Keratinocyte (primary cell): ENCODE data around the gene GPT2. TPM values are rescaled to one million over a fixed set of nuclear protein-coding genes. Genes with fewer than 3 reads are reported as not detected.

Experiments
- DNase-seq: peaks from one replicate; pipeline ENCODE4 v3.0.0-alpha.2; 2011; ENCODE audit warnings: low read depth, missing footprints, low spot score
- FAIRE-seq: peaks from 2 replicates; lab custom pipeline; 2011; peaks lifted over from hg19 to GRCh38; lab: Jason Lieb, UNC
- H2AFZ ChIP-seq: 2 replicates; pipeline ENCODE4 v1.6.0; 2012; ENCODE audit warnings: low read length, control low read depth, inconsistent platforms; ENCODE audit not compliant: control insufficient read depth
- H3K27ac ChIP-seq: 2 replicates; pipeline ENCODE4 v1.5.1; 2011; ENCODE audit warnings: low read length; ENCODE audit not compliant: control insufficient read depth, insufficient read depth
- H3K27me3 ChIP-seq: 3 replicates; pipeline ENCODE4 v1.6.0; 2011; ENCODE audit warnings: low read length; ENCODE audit not compliant: control insufficient read depth, insufficient read depth; ENCODE audit errors: extremely low read depth
- H3K36me3 ChIP-seq, 2 experiments: 2 replicates in 1 of 2; 3 replicates in 1 of 2; pipeline ENCODE4 v1.5.1; 2011; ENCODE audit warnings: low read length in 2 of 2, mild to moderate bottlenecking in 1 of 2; ENCODE audit not compliant: control insufficient read depth in 2 of 2, insufficient read depth in 2 of 2; ENCODE audit errors: extremely low read depth in 1 of 2
- H3K4me1 ChIP-seq: 3 replicates; pipeline ENCODE4 v1.5.1; 2011; ENCODE audit warnings: low read length; ENCODE audit not compliant: control insufficient read depth, insufficient read depth; ENCODE audit errors: extremely low read depth
- H3K4me2 ChIP-seq: 3 replicates; pipeline ENCODE4 v1.6.0; 2011; ENCODE audit warnings: low read depth, low read length; ENCODE audit not compliant: control insufficient read depth, insufficient read depth; ENCODE audit errors: extremely low read depth
- H3K4me3 ChIP-seq, 3 experiments: fragments of 200-600 bp in 1 of 3; sonication (generic) in 1 of 3; 2 replicates in 2 of 3; 3 replicates in 1 of 3; pipeline ENCODE4 v1.5.1; 2011 to 2016; ENCODE audit warnings: low read length in 3 of 3, mild to moderate bottlenecking in 3 of 3, control low read depth in 2 of 3, inconsistent platforms in 1 of 3, low read depth in 1 of 3, mixed read lengths in 1 of 3, mixed run types in 1 of 3, moderate library complexity in 1 of 3; ENCODE audit not compliant: control insufficient read depth in 2 of 3, insufficient read depth in 2 of 3; ENCODE audit errors: extremely low read depth in 1 of 3
- H3K79me2 ChIP-seq: 2 replicates; pipeline ENCODE4 v1.6.0; 2012; ENCODE audit warnings: low read length; ENCODE audit not compliant: control insufficient read depth, insufficient read depth
- H3K9ac ChIP-seq: 3 replicates; pipeline ENCODE4 v1.6.0; 2011; ENCODE audit warnings: low read length; ENCODE audit not compliant: control insufficient read depth, insufficient read depth; ENCODE audit errors: extremely low read depth
- H3K9me1 ChIP-seq: 3 replicates; pipeline ENCODE4 v1.6.0; 2011; ENCODE audit warnings: low read length; ENCODE audit not compliant: control insufficient read depth, insufficient read depth; ENCODE audit errors: extremely low read depth
- H3K9me3 ChIP-seq: 2 replicates; pipeline ENCODE4 v1.5.1; 2012; ENCODE audit warnings: low read depth, low read length; ENCODE audit not compliant: control insufficient read depth
- H4K20me1 ChIP-seq: 3 replicates; pipeline ENCODE4 v1.6.0; 2011; ENCODE audit warnings: low read length; ENCODE audit not compliant: control insufficient read depth, insufficient read depth; ENCODE audit errors: extremely low read depth
- EZH2 ChIP-seq: IDR thresholded peaks from one replicate; pipeline ENCODE4 v1.6.1; 2012; ENCODE audit warnings: inconsistent platforms, mild to moderate bottlenecking, low read length, moderate library complexity
- dilution Hi-C: fragments of 300-500 bp; cut with MboI; formaldehyde crosslinking; loops from one replicate; pipeline ENCODE4 v1.7.0; 2020; ENCODE audit warnings: low sequenced_read_pairs; ENCODE audit not compliant: extremely low pct_ligation_motif_present
- polyA plus RNA-seq, 5 experiments: library from polyadenylated mRNA; depleted of rRNA in 3 of 5; stranded (reverse) in 3 of 5; stranded (forward) in 1 of 5; unstranded in 1 of 5; fragments of >200 nt; gene quantifications; 1 replicate in 1 of 5; 2 replicates in 3 of 5; 3 replicates in 1 of 5; pipeline versions ENCODE4 v1.2.1 to v1.2.3, GENCODE V29; 2011 to 2012; ENCODE audit warnings: missing spikeins in 2 of 5, low read depth in 1 of 5, low replicate concordance in 1 of 5
- TF ChIP-seq, protein P1 (sequence below), 3 experiments: IDR thresholded peaks in 1 of 3; conservative IDR thresholded peaks in 1 of 3; optimal IDR thresholded peaks in 1 of 3; 2 replicates in 2 of 3; 3 replicates in 1 of 3; pipeline versions ENCODE3 to v1.5.1; 2011; ENCODE audit warnings: low read length in 3 of 3, mild to moderate bottlenecking in 3 of 3, moderate library complexity in 2 of 3, control low read depth in 1 of 3, inconsistent platforms in 1 of 3; ENCODE audit not compliant: insufficient read depth in 2 of 3; ENCODE audit errors: extremely low read depth in 1 of 3

Gene GPT2
- polyA plus RNA-seq, 1 donor (not counting 4 experiments of a cell fraction or from before 2014, with no cell fraction given), result 16.1 TPM

DNA sequence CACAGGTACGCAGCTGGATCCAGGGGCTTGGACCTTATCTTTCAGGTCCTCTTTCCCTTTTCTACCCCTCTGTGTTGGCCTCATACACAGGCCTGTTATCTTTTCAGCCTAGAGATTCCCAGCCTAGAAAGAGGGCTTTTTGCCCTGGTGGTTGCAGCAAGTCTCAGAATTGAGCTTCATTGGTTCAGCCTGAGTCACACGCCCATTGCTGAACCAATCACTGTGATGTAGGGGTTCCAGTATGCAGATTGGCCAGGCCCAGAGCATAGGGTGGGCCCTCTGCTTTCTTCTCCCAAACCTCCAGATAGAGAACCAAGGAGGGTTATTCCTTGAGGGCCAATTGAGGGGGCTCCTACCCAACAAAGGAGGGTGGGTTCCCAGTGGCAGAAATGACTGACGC, 32.8 kb downstream of the GPT2 start:
- Histone ChIP-seq H3K27me3 (no peaks in the 10 kb centered on the region), H3K4me1 (no peaks in the 10 kb centered on the region), H3K9me3 (no peaks in the 10 kb centered on the region), H3K9me1 (no peaks in the 10 kb centered on the region), H3K9ac (no peak overlapping the region), H3K79me2 (no peaks in the 10 kb centered on the region), H3K27ac (no peak overlapping the region), H3K36me3 (peaks cover 14 to 39% of the 10 kb centered on the region in 2 experiments), H3K4me3 (no peak overlapping the region), H3K4me2 (no peak overlapping the region), H4K20me1 (no peaks in the 10 kb centered on the region), H2AFZ (no peak overlapping the region)
- DNase-seq (no peak), FAIRE-seq (no peak)
- dilution Hi-C loops, result no loop called here
- TF ChIP-seq EZH2, result no peak
- TF ChIP-seq, protein P1, sequence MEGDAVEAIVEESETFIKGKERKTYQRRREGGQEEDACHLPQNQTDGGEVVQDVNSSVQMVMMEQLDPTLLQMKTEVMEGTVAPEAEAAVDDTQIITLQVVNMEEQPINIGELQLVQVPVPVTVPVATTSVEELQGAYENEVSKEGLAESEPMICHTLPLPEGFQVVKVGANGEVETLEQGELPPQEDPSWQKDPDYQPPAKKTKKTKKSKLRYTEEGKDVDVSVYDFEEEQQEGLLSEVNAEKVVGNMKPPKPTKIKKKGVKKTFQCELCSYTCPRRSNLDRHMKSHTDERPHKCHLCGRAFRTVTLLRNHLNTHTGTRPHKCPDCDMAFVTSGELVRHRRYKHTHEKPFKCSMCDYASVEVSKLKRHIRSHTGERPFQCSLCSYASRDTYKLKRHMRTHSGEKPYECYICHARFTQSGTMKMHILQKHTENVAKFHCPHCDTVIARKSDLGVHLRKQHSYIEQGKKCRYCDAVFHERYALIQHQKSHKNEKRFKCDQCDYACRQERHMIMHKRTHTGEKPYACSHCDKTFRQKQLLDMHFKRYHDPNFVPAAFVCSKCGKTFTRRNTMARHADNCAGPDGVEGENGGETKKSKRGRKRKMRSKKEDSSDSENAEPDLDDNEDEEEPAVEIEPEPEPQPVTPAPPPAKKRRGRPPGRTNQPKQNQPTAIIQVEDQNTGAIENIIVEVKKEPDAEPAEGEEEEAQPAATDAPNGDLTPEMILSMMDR (optimal IDR thresholded peaks at IDR 0.05 in 1 of 3, IDR thresholded peaks at IDR 0.05 in 1 of 3, conservative IDR thresholded peaks at IDR 0.05 in 1 of 3; ENCODE audit: extremely low read depth in 1 of 3, insufficient read depth in 2 of 3, low read length in 3 of 3), result no peak

DNA sequence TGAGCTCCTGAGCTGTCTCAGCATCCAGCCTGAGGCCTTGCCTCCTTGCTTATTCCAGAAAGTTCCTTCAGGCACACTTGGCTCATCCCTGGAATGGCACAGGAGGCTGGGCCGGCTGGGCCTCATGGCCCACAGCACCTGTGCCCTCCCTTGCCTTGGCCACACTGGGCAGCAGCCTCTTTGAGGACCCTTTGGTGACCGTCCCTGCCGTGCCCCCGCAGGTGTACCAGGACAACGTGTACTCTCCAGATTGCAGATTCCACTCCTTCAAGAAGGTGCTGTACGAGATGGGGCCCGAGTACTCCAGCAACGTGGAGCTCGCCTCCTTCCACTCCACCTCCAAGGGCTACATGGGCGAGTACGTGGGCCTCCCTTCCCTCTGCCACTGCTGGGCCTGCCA, 34.2 kb downstream of the GPT2 start:
- dilution Hi-C loops, result no loop called here
- H3K36me3 ChIP-seq, result peaks cover 16 to 47% of the 10 kb centered on the region in 2 experiments
- no peak for FAIRE-seq

More for the DNA sequence above, 34.2 kb downstream of the GPT2 start:
- Histone ChIP-seq H3K27me3 (no peaks in the 10 kb centered on the region), H3K79me2 (no peaks in the 10 kb centered on the region), H3K4me2 (no peak overlapping the region), H3K4me1 (no peaks in the 10 kb centered on the region), H3K4me3 (no peak overlapping the region), H3K9me3 (no peaks in the 10 kb centered on the region), H4K20me1 (no peaks in the 10 kb centered on the region), H3K9ac (no peak overlapping the region), H3K9me1 (no peaks in the 10 kb centered on the region), H2AFZ (no peak overlapping the region), H3K27ac (no peak overlapping the region)
- DNase-seq, result no peak
- TF ChIP-seq, protein P1 (optimal IDR thresholded peaks at IDR 0.05 in 1 of 3, IDR thresholded peaks at IDR 0.05 in 1 of 3, conservative IDR thresholded peaks at IDR 0.05 in 1 of 3; ENCODE audit: extremely low read depth in 1 of 3, insufficient read depth in 2 of 3, low read length in 3 of 3), result no peak
- TF ChIP-seq EZH2, result no peak
